H1 (cell line): ENCODE data around the gene PTPRR.

Source experiments
- ASH2L ChIP-seq: fragments of 200-600, 300-600 bp; sonication (generic); IDR thresholded peaks from one replicate; pipeline ENCODE4 v1.7.1; 2017; ENCODE audit warnings: low read length
- ATF3 ChIP-seq: IDR thresholded peaks from 2 replicates; pipeline ENCODE4 v1.6.1; 2011; ENCODE audit warnings: low read depth, mild to moderate bottlenecking, low read length; ENCODE audit not compliant: insufficient read depth
- EZH2 ChIP-seq: fragments of 200-600 bp; sonication (generic); IDR thresholded peaks from 2 replicates; pipeline ENCODE4 v1.7.1; 2012; ENCODE audit warnings: low read depth, mild to moderate bottlenecking, moderate library complexity, low read length, inconsistent platforms; ENCODE audit not compliant: severe bottlenecking
- JUND ChIP-seq: IDR thresholded peaks from 2 replicates; pipeline ENCODE4 v1.6.1; 2011; ENCODE audit warnings: mild to moderate bottlenecking, improper control_type of control experiment, low read length
- POLR2A ChIP-seq, 2 experiments: IDR thresholded peaks; 1 replicate in 1 of 2; 2 replicates in 1 of 2; pipeline ENCODE4 v1.6.1; 2011; ENCODE audit warnings: low read depth in 2 of 2, low read length in 2 of 2, mild to moderate bottlenecking in 2 of 2; ENCODE audit errors: control extremely low read depth in 1 of 2
- RAD21 ChIP-seq, 2 experiments: IDR thresholded peaks in 1 of 2; conservative IDR thresholded peaks in 1 of 2; 2 replicates each; pipeline ENCODE4 v1.6.1; 2011; ENCODE audit warnings: low read depth in 2 of 2, low read length in 2 of 2, improper control_type of control experiment in 1 of 2, inconsistent platforms in 1 of 2, mild to moderate bottlenecking in 1 of 2, moderate library complexity in 1 of 2
- SIX5 ChIP-seq: IDR thresholded peaks from 2 replicates; pipeline ENCODE4 v1.6.1; 2011; ENCODE audit warnings: mild to moderate bottlenecking, low read depth, low read length
- SUZ12 ChIP-seq: fragments of 200-600 bp; sonication (generic); IDR thresholded peaks from 2 replicates; pipeline ENCODE4 v1.6.1; 2012; ENCODE audit warnings: mild to moderate bottlenecking, inconsistent platforms, low read length, moderate library complexity, mixed read lengths
- TF ChIP-seq, protein P1 (sequence below), 3 experiments: IDR thresholded peaks; 1 replicate in 2 of 3; 2 replicates in 1 of 3; pipeline versions ENCODE4 v1.5.1 to v1.6.1; 2011; ENCODE audit warnings: low read length in 3 of 3, mild to moderate bottlenecking in 3 of 3, inconsistent platforms in 2 of 3, low read depth in 1 of 3, moderate library complexity in 1 of 3; ENCODE audit not compliant: insufficient read depth in 1 of 3; ENCODE audit errors: control extremely low read depth in 1 of 3

GRCh38 chr12:70829070-70829469, 91.5 kb downstream of the PTPRR start:
- TF ChIP-seq ASH2L (no peak), POLR2A (IDR thresholded peaks at IDR 0.05; ENCODE audit: control extremely low read depth in 1 of 2, low read depth in 2 of 2, low read length in 2 of 2) (no peak), JUND (no peak), SUZ12 (no peak), SIX5 (no peak), ATF3 (no peak), RAD21 (IDR thresholded peaks at IDR 0.05 in 1 of 2, conservative IDR thresholded peaks at IDR 0.05 in 1 of 2; ENCODE audit: low read depth in 2 of 2, low read length in 2 of 2) (no peak), EZH2 (no peak)
- TF ChIP-seq, protein P1, sequence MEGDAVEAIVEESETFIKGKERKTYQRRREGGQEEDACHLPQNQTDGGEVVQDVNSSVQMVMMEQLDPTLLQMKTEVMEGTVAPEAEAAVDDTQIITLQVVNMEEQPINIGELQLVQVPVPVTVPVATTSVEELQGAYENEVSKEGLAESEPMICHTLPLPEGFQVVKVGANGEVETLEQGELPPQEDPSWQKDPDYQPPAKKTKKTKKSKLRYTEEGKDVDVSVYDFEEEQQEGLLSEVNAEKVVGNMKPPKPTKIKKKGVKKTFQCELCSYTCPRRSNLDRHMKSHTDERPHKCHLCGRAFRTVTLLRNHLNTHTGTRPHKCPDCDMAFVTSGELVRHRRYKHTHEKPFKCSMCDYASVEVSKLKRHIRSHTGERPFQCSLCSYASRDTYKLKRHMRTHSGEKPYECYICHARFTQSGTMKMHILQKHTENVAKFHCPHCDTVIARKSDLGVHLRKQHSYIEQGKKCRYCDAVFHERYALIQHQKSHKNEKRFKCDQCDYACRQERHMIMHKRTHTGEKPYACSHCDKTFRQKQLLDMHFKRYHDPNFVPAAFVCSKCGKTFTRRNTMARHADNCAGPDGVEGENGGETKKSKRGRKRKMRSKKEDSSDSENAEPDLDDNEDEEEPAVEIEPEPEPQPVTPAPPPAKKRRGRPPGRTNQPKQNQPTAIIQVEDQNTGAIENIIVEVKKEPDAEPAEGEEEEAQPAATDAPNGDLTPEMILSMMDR (IDR thresholded peaks at IDR 0.05; ENCODE audit: control extremely low read depth in 1 of 3, insufficient read depth in 1 of 3, low read depth in 1 of 3, low read length in 3 of 3), result no peak
